HG03432 (cell line): ENCODE measurements around the gene LIPC.

Experiments
- ATAC-seq: cut with Tn5 transposase; IDR thresholded peaks from one replicate; pipeline ENCODE4 v1.9.1; 2021; ENCODE audit warnings: mild to moderate bottlenecking, moderate library complexity; ENCODE audit not compliant: unreplicated experiment

LIPC gene

GRCh38 chr15:58490888-58491473, 59.2 kb downstream of the LIPC start:
- ATAC-seq = no peak

- no peak for ATAC-seq
Observed at GRCh38 chr15:58491499-58492202, 59.9 kb downstream of the LIPC start.

- no peak for ATAC-seq
Observed at GRCh38 chr15:58492661-58493397, 61.0 kb downstream of the LIPC start.

DNA sequence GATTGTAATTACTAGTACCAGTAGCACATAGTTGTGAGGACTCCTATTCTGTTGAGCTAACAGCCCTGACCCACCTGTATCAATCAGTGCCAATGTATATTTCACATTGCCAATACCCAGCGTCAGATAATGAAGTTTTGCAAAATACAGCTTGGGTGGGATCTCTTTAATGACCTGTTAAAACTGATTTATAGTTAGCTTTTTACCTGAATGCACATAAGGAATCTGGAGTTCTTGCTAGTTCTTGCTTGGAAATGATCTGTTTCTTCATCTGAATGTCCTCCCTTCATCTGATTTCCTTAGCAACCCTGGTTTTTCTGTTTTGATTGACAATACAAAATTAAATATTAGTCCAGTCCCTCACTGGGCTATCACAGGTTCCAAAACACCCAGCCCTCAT, 62.8 kb downstream of the LIPC start:
- ATAC-seq = no peak

GRCh38 chr15:58495891-58496408, 64.2 kb downstream of the LIPC start:
- ATAC-seq = no peak

DNA sequence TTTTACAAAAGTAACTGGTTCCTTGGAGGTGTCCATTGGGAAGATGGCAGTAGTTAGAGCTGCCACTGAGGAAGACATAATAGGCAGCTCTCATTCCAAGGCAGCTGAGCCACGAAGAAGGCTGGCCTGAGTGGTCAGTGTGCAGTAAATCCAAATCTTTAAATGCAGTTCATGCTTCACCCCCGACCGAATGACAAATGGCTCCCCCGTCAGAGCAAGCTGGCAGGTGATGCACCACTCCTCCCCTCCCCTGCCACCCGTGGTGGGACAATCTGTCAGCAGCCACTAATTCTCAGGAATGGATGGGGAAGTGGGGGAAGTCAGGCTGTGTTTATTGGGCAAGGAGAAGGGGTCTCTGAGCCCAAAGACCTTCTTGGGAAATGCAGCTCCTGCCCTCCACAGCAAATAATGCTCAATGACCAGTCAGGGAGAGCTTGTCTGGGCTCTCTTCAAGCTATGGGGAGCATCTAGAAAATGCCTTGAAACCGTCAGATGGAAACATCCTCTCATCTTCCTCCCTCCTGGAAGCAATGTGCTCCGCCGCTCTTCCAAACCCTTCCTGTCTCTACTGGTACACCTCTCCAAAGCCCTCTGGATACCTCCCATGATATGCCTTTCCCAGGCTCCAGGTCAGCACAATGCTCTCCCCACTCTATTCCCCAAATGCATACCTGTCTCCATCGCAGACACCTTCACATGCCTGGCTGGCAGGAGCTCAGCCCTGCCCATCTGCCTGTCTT, 65.4 kb downstream of the LIPC start:
- ATAC-seq = no peak

DNA sequence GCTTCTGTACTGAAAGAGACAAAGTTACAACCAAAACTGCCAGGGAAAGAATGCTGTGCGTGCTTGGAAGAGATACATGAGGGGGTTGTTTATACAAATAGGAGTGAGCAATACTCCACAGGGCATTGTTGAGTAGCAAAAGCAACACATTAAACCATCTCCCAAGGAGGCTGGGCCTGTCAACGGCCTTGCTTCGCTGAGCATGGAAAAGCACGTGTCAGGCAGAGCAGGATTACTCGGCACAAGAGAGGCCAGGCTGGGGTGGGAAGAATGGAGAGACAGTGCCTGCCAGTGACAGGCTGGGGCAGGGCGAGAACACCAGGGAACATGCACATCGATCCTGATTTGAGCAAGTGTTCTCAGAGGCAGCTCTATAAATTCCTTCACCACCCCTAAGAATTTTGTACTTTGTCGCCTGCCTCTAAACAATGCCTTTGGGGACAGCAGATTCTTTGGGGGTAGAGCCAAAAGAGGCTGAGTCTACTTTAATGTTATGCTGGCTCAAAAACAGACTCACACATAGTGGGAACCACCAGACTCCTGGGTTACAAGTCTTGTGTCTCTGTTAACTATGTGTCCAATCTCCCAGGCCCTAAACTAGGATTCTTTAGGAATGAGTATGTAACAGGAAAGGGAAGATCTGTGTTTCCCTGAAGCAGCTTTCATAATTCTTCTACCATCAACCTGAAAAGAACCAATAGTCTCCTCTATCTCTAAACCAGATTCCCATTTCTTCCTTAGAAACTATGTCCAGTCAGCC, 67.2 kb downstream of the LIPC start:
- ATAC-seq = no peak

DNA sequence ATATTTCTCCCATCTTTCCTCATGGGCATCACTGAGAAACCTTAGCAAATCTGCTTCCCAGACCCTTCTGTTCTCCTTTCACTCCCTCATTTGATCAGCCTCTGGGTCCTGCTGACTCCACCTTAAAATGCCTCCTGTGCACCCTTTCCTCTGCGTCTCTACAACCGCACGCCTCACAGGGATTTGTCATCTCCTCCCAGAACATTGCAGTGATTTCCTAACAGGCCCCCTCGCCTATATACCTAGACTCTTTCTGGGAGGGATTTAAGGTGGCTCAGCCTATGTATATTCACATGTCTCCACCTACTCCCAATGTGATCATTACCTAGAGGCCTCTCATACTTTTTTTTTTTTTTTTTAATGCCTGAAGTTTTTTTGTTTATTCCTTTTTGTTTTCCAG, 69.2 kb downstream of the LIPC start:
- ATAC-seq = no peak

DNA sequence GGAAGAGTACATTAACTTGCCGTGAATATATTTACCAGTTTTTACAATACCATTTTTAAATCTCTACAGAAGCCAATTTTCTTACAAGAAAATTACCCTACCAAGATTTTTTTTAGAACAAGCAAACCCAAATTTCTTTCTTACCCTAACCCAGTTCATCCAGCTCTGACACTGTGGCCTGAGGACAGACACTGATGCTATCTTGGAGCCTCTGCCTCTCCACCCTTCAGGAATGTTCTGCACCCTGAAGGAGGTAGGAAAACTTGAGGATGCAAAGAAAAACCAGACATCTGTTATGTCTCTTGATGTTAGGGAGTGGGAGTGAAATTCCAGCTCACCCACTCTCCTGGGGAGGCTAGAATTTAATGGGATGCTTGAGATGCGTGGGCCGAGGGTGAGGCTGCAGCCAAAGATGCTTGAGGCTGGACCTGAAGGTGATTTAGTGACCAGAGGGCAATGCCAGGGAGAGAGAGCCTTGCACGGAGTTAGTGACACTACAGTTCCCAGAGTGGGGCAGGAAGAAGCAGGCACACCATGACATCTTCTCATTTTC, 69.9 kb downstream of the LIPC start:
- ATAC-seq = no peak

- no peak for ATAC-seq
Observed at GRCh38 chr15:58503139-58504027, 71.6 kb downstream of the LIPC start.

GRCh38 chr15:58504674-58505234, 73.0 kb downstream of the LIPC start:
- no peak for ATAC-seq

- no peak for ATAC-seq
Observed at GRCh38 chr15:58505581-58505980, 73.8 kb downstream of the LIPC start.

- no peak for ATAC-seq
Observed at GRCh38 chr15:58506064-58506490, 74.3 kb downstream of the LIPC start.

- ATAC-seq = no peak
Observed at GRCh38 chr15:58506783-58507668, 75.2 kb downstream of the LIPC start.

- no peak for ATAC-seq
Observed at GRCh38 chr15:58509556-58509955, 77.8 kb downstream of the LIPC start.

DNA sequence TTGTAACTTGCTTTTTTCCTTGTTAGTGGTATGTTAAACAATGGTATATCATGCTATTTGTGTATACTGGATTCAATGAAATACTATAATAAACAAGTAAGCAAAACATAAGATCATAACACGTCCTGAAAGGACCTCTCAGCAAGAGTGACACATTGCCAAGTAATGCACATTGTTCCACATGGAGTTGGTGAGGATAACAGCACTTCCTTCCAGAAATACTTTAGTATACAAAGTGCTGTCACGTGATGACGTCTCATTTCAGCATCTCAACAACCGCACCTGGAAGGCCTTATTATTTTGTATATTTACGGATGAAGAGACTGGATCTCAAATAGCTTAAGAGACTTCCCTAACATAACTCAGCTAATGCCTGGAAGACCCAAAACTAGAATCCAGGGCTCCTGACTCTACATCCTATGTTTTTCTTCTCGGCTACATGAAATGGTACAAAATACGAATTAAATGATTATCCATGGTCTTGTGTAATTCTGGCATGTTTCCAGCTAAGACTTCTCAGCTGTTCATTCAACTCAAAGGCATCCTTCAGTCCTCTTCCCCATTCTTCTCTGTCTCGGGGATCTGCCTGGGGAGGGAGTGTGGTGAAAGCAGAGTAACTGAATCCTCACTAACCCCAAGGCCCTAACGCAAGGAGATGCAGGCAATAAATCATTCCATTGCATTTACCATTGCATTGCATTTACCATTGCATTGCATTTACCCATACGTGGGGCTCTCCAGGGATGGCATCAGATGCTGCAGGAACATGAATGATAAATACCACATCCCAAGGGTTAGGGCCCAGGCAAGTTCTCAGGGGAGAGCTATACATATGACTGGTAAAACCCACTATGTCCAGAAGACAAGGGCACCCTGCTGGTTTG, 79.2 kb downstream of the LIPC start:
- ATAC-seq = no peak

GRCh38 chr15:58511599-58511987, 79.8 kb downstream of the LIPC start:
- ATAC-seq = no peak
